GM21515 (cell line): Measurements from ENCODE around the gene EXOSC10.
"Not testable (repeated sequence)": the region's sequence is repeated elsewhere in the genome, so short reads cannot be mapped to it uniquely, and the experiment has no call there.

Experiments used
- ATAC-seq: cut with Tn5 transposase; IDR thresholded peaks from one replicate; pipeline ENCODE4 v1.9.1; 2021; ENCODE audit not compliant: unreplicated experiment

EXOSC10 gene

GRCh38 chr1:11019971-11020370, 79.7 kb downstream of the EXOSC10 start:
- ATAC-seq = no peak

GRCh38 chr1:11019358-11019757, 80.3 kb downstream of the EXOSC10 start:
- not testable (repeated sequence) for ATAC-seq
